ENCODE measurements around the gene PTPRG. TPM values are rescaled to one million over a fixed set of nuclear protein-coding genes. Genes with fewer than 3 reads are reported as not detected.

The PTPRG gene
- total and polyA plus RNA-seq, 2 experiments from 2014 or later: 24.4 to 131 TPM

DNA sequence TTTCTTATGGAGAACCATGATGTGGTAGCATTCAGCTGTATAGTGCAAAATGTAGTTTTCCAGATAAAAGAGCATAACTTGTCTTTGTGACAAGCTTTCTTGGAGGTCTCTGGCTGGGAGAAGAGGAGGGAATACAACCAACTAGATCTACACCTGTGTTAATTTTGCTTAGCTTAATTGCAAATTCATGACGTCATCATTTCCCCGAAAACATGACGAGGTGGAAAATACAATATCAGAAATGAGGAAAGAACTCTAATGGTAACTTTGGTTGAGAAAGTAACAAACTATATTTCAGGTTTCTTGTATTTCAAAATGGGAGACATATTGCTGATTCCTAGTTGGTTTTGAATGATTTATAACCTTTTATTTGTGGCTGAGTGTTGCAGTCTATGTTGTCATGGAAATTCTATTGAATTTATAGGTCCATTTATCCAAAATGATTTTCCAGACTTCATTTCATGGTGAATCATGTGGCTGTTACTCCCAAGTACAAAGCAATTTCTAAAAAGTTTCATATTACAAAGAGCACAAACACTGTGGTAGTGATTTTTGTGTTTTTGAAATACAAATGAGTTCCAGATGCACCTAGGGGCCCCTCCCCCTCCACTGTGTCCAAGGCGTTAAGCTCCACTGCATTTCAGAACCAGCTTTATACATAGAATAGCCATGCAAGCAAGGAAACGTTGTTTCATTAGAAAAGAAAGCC lies 504.8 kb downstream of the PTPRG start (continued):
- TF ChIP-seq ETS1 (IDR thresholded peaks at IDR 0.05) (no peak), POLR2AphosphoS5 (IDR thresholded peaks at IDR 0.05; ENCODE audit: low read depth) (no peak), NANOG (IDR thresholded peaks at IDR 0.05; ENCODE audit: borderline replicate concordance) (no peak), EZH2phosphoT487 (IDR thresholded peaks at IDR 0.05; ENCODE audit: unreplicated experiment) (no peak), CREB1 (CRISPR knock-in tag; IDR thresholded peaks at IDR 0.05; ENCODE audit: low read depth) (no peak)
- TF ChIP-seq, protein P1, sequence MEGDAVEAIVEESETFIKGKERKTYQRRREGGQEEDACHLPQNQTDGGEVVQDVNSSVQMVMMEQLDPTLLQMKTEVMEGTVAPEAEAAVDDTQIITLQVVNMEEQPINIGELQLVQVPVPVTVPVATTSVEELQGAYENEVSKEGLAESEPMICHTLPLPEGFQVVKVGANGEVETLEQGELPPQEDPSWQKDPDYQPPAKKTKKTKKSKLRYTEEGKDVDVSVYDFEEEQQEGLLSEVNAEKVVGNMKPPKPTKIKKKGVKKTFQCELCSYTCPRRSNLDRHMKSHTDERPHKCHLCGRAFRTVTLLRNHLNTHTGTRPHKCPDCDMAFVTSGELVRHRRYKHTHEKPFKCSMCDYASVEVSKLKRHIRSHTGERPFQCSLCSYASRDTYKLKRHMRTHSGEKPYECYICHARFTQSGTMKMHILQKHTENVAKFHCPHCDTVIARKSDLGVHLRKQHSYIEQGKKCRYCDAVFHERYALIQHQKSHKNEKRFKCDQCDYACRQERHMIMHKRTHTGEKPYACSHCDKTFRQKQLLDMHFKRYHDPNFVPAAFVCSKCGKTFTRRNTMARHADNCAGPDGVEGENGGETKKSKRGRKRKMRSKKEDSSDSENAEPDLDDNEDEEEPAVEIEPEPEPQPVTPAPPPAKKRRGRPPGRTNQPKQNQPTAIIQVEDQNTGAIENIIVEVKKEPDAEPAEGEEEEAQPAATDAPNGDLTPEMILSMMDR (conservative IDR thresholded peaks at IDR 0.05; ENCODE audit: low read depth in 2 of 2): no peak
- TF ChIP-seq, protein P2, sequence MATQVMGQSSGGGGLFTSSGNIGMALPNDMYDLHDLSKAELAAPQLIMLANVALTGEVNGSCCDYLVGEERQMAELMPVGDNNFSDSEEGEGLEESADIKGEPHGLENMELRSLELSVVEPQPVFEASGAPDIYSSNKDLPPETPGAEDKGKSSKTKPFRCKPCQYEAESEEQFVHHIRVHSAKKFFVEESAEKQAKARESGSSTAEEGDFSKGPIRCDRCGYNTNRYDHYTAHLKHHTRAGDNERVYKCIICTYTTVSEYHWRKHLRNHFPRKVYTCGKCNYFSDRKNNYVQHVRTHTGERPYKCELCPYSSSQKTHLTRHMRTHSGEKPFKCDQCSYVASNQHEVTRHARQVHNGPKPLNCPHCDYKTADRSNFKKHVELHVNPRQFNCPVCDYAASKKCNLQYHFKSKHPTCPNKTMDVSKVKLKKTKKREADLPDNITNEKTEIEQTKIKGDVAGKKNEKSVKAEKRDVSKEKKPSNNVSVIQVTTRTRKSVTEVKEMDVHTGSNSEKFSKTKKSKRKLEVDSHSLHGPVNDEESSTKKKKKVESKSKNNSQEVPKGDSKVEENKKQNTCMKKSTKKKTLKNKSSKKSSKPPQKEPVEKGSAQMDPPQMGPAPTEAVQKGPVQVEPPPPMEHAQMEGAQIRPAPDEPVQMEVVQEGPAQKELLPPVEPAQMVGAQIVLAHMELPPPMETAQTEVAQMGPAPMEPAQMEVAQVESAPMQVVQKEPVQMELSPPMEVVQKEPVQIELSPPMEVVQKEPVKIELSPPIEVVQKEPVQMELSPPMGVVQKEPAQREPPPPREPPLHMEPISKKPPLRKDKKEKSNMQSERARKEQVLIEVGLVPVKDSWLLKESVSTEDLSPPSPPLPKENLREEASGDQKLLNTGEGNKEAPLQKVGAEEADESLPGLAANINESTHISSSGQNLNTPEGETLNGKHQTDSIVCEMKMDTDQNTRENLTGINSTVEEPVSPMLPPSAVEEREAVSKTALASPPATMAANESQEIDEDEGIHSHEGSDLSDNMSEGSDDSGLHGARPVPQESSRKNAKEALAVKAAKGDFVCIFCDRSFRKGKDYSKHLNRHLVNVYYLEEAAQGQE (IDR thresholded peaks at IDR 0.05; ENCODE audit: unreplicated experiment): no peak

GRCh38 chr3:62068337-62068736 lies 507.0 kb downstream of the PTPRG start:
- Histone ChIP-seq H3K79me2 (replicated peaks; ENCODE audit: insufficient read depth) (peaks cover 11% of the 10 kb centered on the region; the same call in 1 of the 2 replicates), H3K27me3 (ENCODE audit: insufficient read depth) (no peaks in the 10 kb centered on the region), H2AFZ (no peak overlapping the region), H3K27ac (ENCODE audit: low read depth) (no peak overlapping the region), H4K20me1 (replicated peaks; ENCODE audit: insufficient read depth) (no peaks in the 10 kb centered on the region; the same call in 1 of the 2 replicates), H3K4me1 (ENCODE audit: insufficient read depth) (peaks cover 21% of the 10 kb centered on the region), H3K4me2 (no peak overlapping the region), H3K9me2 (ENCODE audit: insufficient read depth) (peaks cover 4% of the 10 kb centered on the region; the same call in 1 of the 2 replicates), H3K36me3 (ENCODE audit: insufficient read depth) (no peaks in the 10 kb centered on the region), H3K4me3 (no peak overlapping the region), H3F3A (replicated peaks; ENCODE audit: low read depth) (no peaks in the 10 kb centered on the region)
- Mint-ChIP-seq H3K4me1 (peaks cover 39% of the 10 kb centered on the region), H3K27me3 (ENCODE audit: insufficient read depth, low read depth, poor library complexity) (peaks cover 5% of the 10 kb centered on the region), H3K36me3 (ENCODE audit: low read depth) (peaks cover 14% of the 10 kb centered on the region), H3K4me3 (no peak overlapping the region), H3K27ac (no peak overlapping the region), H3K9me3 (peaks cover 8% of the 10 kb centered on the region; the same call in 2 of the 3 replicates)
- ATAC-seq (no peak), DNase-seq (ENCODE audit: low spot score) (no peak)
- TF ChIP-seq, protein P2 (IDR thresholded peaks at IDR 0.05; ENCODE audit: unreplicated experiment): no peak
- TF ChIP-seq, protein P1 (conservative IDR thresholded peaks at IDR 0.05; ENCODE audit: low read depth in 2 of 2): no peak
- no peak for TF ChIP-seq NANOG (IDR thresholded peaks at IDR 0.05; ENCODE audit: borderline replicate concordance)
- no peak for TF ChIP-seq ZNF331 (CRISPR knock-in tag; IDR thresholded peaks at IDR 0.05; ENCODE audit: low read depth)
- TF ChIP-seq CREB1 (CRISPR knock-in tag; IDR thresholded peaks at IDR 0.05; ENCODE audit: low read depth): no peak

All from GM23338 (cell line).